ENCODE measurements around the gene SEMA4D.

SEMA4D gene

DNA sequence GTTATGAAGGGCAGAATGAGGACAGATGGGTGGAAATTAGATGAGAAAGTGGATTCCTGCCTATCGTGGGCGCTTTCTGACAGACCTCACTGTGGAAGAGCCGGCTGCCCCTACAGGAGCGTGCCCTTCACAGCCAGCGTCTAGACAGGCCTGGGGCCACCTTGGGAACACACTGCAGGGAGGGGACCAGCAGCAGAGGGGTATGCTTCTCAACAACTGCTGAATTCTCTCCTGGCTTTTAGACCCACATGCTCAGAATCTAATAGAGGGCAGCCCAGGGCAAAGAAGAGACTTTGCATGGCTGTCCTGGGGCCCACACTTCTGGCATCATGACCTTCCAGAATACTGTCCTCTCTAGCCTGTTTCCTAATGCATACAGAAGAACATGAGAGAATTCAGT is 2.1 kb upstream of the SEMA4D start:
- DNase-seq (ENCODE audit: low read depth), result no peak

DNA sequence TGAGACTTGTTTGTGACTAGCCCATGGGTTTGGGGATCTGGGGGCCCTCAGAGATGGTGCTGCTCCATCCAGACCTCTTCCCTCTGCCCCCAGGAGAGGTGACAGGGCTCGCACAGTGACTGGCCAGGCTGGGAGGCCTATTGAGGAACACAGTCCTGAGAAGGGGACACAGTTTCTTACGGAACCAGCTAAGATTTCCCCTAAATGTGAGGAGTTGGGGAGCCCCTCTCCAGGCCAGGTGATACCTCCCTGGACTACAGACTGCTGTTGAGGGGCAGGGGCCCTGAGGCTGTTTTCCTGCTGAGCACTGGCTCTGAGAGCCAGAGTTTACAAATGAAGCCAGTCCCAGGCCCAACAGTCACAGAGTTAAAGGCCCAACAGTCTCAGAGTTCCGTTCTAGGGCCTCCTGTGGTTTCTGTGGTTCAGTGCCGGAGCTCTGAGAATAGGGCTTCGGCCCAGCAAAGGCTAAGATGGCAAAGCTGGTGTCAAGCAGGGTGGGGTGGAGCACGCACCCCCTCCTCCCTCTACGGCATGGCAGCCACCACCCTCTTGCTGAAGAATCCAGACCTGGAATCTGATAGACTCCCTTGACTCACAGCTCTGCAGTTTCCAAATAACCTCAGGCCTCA is 1.1 kb upstream of the SEMA4D start:
- no peak for DNase-seq (ENCODE audit: low read depth)

DNA sequence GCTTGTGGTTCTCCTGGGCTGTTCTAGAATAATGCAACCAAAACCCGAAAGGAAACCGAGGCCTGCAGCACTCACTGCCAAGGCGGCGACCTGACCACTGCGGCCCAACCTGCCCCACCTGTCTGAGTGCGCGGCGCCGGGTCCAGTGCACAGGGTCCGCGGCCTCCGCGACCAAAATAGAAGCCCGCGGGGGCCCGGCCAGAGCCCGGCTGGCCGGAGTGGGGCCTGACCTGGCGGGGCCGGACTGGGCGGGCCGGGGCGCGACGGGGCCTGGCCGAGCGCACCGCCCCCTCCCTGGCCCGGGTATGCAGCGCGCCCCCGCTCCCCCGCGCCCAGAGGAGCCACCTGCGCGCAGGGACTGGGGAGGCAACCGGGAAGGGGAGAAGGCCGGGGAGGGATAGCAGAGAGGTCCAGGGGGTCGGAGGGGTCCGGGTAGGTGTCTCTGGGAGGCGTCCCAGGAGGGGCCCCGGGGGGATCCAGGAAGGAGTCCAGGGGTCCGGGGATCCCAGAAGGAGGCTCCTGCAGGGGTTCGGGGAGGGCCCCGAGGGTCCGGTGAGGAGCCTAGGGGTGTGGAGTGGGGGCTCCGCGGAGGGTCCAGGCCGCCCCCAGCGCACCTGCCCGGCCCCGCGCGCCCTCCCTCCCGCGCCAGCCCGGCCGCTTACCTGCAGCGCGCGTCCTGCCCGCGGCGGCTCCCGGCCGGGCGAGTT is 503 bp downstream of the SEMA4D start:
- no peak for DNase-seq (ENCODE audit: low read depth)

DNA sequence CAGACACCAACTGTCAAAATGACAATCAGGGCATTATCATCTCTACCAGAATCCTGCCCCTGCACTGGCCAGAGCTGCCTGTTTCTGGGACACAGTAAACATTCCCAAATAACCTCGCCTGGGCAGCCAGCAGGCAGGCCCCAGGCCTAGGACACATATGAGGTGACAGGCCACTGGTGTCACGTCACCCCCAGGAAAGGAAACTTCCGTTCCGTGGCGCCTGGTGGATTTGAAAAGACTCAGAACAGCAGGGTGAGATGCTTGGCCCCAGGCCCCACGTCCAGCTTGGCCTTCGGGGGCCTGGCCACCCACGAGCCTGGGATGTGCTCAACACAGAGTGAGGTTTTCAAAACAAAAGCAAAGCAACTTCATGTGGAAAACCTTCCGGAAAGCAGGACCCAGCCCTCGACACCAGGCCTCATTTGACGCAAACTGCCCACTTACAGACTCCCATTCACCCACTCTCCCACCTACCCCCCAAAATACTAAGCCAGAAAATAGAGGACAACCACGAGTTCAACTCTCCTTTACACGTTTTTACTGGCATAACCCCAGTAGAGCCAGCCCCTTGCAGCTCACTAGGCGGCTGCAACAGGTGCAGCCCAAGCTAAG is 1.2 kb downstream of the SEMA4D start:
- no peak for DNase-seq (ENCODE audit: low read depth)

DNA sequence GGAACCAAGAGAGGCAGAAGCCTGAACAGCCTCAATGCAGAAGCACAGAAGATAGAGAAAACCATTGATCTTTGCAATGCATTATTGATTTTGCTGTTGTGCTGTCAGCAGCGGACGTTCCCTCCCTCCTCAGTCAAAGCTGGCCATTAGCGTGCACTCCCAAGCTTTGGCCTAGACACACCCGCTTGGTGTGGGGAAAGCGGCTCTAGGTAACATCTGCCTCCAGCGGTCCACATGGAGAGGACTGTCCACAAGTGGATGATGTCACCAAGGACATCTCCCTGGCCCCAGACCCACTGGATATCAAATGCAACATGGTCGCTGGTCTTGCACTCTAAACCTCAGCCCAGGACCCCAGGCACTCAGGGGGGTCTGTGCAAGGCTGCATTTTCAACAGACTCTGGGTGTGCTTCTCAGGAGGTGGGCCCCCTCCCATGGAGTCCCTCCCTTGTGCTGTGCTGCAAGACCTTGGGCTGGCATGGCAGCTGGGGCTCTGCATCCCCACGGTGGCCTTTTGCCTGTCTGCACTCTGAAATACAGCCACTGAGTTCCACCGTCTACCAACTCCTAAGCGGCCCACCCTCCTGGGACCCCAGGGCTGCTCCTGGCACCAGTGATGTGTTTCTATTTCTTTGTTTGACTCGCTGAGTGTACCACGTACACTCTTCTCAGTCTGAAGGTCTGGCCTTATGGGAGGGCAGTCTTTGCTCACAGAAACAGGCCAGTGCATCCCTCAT is 1.9 kb downstream of the SEMA4D start:
- DNase-seq (ENCODE audit: low read depth), result no peak

DNA sequence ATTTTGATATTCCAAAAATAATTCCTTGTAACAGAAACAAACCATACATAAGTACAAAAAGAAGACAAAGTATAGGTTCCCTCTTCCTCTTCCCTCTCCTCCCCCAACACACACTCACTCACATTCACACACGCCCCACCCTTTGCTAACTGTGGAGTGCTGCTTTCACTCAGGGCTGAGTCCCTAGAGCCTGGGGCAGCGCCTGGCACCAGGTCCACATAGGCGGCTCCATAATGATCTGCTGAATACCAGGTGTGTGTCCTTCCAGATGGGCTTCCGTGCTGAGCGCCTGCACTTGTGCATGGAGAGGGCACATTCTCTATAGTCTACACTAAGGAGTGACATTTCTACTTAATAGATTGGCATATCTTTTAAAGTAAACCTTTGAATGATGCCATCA is 3.7 kb downstream of the SEMA4D start:
- no peak for DNase-seq (ENCODE audit: low read depth)

DNA sequence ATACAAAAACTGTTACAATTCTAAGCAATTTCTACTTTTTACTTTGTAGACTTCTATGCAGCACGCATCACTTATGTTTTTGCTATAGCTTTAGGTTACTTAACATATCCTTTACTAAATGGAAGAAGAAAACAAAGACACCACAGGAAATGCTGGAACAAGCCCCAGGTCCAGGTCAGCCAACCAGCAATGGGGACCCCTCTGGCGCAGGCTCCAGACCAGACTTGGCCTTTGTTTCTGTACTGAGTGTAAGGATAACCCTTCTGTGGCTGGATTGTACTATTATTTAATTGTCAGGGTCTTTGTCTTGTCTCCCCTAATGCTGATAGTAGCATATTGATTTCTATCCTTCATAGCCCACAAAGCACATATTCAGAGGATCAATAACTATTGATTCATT is 4.2 kb downstream of the SEMA4D start:
- DNase-seq (ENCODE audit: low read depth), result no peak

DNA sequence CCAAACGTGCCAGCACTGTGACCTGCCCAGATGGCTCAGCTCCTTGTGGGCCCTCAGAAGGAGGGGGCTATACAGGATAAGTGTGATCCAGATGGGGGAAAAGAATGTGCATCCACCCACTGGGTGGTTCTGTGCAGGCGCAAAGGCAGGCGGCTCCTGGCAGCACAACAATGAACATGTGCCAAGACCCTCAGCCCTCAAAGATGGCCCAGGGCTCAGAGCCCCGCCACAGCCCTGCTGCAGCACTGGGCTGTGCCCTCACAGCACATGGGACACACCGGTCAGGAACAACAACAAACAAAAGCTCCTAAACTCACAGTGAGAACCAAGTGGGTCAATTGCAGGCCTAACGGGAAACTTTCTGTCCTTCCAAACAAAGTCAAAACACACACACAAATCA is 4.7 kb downstream of the SEMA4D start:
- DNase-seq (ENCODE audit: low read depth), result no peak

DNA sequence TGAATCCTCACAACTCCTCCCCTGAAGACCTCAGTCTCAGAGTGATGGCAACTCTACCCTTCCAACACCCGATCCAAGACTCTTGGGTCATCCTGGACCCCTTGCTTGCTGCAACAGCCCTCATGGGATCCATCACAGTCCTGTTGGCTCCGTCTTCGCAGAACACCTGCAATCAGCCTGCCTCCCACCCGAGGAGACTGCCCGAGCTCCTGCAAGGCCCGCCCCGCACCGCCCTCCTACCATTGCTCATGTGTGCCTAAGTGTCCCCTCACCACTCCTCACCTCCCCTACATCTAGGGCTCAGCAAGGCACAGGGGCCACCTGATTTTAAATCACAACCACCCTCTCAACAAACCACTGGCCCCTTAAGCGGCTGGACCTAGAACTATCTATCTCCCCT is 5.3 kb downstream of the SEMA4D start:
- DNase-seq (ENCODE audit: low read depth), result no peak

DNA sequence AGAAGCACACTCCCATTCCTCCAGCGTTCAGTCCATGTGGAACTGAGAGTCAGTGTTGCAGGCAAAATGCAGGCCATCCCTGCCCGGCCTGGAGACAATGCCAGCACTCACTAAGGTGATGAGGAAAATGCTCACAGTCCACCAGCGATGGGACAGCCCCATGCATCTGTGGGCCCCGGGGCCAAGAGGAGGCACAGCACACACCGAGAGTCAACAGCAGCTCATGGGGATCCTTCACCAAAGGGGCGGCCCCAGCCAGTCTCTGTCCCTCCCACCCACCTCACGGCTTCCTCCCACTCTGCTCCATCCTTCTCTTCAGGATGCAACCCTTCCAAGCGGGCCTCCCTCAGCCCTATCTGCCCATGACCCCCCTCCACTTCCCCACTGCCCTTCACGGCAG is 6.2 kb downstream of the SEMA4D start:
- no peak for DNase-seq (ENCODE audit: low read depth)

DNA sequence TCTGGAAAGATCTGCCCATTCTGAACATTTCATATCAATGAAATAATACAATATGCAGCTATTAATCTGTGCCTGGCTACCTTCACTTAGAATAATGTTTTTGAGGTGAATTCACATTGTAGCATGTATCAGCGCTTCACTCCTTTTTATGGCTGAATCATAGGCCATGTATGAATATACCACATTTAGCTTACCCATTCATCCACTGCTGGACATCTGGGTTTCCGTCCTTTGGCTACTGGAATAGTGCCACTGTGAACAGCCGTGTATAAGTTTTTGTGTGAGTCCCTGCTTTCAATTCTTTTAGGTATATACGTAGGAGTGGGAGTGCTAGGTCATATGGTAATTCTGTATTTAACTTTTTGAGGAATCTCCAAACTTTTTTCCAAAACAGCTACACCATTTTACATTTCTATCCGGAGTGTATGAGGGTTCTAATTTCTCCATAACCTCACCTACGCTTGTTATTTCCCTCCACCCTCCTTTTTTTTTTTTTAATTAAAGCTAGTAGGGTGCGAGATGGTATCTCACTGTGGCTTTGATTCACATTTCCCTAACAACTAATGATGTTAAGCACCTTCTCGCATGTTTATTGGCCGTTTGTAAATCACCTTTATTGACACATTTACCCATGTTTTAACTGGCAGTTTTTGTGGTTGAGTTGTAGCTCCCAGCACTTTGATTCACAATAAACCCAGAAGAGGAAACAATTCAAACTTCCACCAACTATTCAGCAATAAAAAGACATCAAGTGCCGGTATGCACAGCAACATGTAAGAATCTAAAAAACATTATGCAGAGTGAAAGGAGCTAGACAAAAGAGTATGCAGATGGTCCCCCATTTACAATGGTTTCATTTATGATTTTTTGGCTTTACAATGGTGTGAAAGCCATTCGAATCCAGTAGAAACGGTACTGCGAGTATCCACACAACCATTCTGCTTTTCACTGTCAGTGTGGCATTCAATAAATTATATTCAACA is 8.1 kb downstream of the SEMA4D start:
- no peak for DNase-seq (ENCODE audit: low read depth)

DNA sequence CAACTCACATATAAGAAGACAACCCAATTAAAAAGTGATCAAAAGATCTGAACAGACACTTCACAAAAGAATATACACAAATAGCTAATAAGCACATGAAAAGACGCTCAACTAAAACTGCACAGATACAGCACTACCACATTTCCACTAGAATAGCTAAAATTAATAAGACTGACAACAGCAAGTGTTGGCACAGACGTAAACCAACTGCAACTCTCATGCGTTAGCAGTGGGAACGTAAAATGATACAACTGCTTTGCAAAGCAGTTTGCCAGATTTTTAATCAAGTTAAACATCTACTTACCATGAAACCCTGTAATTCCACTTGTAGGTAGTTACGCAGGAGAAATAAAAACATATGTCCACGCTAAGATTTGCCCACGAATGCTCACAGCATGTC is 9.0 kb downstream of the SEMA4D start:
- DNase-seq (ENCODE audit: low read depth), result no peak

DNA sequence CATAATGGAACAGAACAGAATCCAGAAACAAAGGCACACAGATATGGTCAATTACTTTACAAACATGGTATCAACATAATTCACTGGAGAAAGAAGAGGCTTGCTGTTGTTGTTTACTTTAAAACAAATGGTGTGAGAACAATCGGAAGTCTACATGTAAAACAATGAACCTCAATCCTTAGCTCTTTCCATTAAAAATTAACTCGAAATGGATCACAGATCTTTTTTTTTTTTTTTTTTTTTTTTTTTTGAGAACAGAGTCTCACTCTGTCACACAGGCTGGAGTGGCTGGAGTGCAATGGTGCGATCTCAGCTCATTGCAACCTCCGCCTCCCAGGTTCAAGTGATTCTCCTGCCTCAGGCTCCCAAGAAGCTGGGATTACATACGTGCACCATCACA is 9.8 kb downstream of the SEMA4D start:
- no peak for DNase-seq (ENCODE audit: low read depth)

DNA sequence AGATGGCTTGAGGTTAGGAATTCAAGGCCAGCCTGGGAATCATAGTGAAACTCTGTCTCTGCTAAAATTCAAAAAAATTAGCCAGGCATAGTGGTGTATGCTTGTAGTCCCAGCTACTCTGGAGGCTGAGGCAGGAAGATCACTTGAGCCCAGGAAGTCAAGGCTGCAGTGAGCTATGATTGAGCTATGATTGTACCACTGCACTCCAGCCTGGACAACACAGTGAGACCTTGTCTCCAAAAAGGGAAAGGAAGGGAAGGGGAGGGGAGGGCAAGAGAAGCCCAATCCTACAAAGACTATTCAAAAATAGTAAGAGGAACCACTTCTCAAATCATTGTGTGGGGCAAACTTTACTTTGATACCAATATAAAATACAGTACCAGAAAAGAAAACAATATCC is 11.2 kb downstream of the SEMA4D start:
- no peak for DNase-seq (ENCODE audit: low read depth)

DNA sequence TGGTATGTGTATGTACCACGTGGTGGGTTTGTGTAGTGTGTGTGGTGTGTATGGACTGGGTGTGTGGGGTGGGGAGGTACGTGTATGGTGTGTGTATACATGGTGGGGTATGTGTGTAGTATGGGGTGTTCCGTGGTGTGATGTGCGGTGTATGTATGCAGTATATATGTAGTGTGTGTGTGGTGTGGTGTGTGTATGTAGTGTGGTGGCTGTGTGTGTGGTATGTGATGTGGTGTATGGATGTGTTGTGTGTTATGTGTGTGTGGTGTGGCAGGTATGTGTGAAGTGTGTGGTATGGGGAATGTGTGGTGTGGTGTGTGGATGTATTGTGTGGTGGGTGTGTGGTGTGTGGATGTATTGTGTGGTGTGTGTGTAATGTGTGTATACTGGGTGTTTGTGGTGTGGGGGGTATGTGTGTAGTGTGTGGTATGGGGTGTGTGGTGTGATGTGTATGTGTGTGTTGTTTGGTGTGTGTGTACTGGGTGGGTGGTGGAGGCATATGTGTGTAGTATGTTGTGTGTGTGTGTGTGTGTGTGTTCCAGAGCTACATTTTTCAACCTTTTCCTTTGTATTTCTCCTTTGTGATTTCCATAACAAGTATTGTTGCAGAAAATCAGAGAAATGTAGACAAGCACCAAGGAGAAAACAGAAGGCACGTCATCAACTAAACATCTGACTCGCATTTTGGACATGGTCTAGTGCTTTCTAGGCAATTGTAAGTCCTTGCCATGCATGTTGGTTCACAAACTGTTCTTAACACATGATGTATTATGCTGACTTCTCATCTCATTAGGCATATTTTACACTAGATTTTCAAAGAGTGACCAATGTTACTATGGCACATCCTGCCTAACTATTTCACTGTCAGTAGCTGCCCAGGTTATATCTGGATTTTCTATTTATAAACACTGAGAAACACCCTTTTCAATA is 13.2 kb downstream of the SEMA4D start:
- DNase-seq (ENCODE audit: low read depth), result no peak

DNA sequence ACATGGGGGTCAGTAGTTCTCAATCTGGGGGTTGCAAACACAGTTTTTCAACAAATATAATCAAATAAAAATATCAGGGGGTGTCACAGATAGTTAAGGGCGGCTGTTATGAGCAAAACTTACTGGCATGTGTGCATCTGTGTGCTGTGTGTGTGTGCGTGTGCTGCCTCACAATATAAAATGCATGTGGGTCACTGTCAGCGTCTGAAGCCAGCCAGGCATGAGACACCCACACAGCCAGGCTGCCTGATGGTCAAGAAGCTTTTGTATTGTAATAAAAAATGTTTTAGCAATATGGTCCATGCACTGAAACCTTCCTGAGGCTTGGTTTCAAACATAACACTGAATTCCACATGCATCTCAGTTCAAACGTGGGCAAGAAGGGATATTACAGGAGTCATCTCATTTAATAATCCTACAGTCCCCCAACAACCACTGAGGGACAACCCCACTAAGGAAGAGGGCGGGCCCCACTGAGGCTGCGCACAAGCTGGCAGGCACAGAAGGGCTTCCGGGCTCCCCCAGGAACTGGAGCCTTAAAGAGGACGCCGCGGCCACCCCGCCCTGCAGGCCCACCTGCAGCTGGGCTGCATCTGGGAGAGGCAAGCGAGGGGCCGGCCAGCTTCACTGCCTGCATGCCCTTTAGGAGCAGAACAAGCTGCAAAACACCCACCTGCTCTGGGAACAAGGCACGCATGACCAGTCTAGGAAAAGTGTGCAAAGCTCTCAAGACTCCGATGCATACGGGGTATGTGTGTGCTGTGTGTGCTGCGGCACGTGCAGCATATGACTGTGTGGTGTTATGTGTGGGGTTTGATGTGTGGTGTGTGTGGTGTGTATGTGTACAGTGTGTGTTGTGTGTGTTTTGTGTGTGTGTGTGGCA is 14.1 kb downstream of the SEMA4D start:
- no peak for DNase-seq (ENCODE audit: low read depth)

DNA sequence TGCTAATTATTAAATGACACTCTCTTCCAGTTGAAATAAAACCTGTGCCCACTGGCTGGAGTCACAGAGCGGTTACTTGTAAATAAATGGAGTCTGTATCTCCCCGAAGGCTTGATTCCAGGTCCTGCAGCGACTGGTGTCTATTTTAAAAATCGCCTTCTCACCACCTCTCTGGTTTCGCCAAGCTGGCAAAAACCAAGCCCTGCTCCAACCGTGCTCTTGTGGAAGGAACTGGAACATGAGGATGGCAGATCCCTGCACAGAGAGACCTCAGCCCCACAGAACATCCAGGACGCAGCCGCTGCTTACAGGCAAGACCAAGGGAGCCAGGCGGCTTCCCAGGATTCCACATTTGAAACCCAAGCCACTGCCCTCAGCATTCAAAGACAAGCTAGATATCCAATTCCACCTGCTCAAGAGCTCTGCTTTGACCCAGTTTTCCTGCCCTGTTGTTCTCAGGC is 15.0 kb downstream of the SEMA4D start:
- DNase-seq (ENCODE audit: low read depth), result no peak

DNA sequence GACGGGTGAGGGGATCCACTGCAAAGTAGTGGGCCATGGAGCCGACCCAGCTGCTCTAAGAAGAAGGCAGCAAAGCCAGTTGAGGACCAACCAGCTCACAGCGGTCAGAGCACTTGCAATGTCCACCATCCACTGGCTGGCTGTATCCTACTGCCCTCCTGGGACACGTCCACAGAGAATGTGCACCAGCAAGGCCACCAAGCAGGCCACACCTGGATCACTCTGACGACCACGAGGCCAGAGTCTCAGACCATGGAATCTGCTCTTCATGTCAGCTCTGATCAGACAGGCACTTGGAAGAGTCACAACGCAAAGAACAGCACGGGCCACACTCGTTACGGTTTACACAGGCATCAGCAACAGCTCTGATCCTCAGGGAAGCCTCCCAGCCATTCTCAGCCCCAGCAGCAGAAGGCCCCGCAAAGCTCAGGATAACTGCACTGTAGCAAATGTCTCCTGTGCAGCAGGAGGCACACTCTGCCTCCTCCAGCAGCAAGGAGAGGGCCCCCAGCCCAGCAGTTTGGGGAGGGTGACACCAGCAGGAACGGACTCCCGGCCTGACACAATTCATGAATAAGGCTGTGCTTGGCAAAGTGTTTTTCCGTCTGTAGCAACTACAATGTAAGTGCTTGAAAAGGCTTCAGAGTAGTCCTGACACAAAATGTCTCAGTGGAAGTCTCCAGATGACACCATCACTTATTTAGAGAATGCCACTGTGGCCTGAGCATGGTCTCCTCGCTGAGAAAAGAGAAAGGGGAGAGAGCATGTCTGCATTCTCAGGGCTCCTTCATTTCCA is 15.7 kb downstream of the SEMA4D start:
- DNase-seq (ENCODE audit: low read depth), result no peak

DNA sequence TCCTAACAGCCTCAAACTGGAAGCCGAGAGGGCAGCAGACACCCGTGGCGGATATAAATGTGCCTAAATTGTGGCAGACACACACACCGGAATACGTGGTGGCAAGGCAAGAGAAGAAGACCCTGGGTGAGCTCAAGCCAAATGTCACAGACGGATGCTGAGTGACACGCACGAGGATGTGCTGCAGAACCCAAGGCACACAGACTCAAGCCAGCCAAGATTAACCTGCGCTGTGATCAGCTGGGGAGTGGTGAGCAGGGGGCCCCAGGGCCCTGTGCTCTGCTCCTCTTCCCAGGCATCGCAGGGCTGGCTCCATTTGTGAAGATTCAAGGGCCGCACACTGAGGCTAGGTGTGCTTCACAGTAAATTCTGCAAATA is 16.4 kb downstream of the SEMA4D start:
- no peak for DNase-seq (ENCODE audit: low read depth)

All from fibroblast of the conjunctiva (primary cell).